HG02763 (cell line): ENCODE data around the gene ADAMTSL1.

ENCODE experiments used
- ATAC-seq: cut with Tn5 transposase; IDR thresholded peaks from one replicate; pipeline ENCODE4 v1.9.1; 2021; ENCODE audit warnings: mild to moderate bottlenecking, moderate library complexity; ENCODE audit not compliant: unreplicated experiment

ADAMTSL1 gene

GRCh38 chr9:18473652-18474279 lies at the start of gene ADAMTSL1:
Gene ADAMTSL1 (plus strand): TSS chr9:18474153. CDS start chr9:18474233, 80 bp downstream.
- ATAC-seq: no peak

DNA sequence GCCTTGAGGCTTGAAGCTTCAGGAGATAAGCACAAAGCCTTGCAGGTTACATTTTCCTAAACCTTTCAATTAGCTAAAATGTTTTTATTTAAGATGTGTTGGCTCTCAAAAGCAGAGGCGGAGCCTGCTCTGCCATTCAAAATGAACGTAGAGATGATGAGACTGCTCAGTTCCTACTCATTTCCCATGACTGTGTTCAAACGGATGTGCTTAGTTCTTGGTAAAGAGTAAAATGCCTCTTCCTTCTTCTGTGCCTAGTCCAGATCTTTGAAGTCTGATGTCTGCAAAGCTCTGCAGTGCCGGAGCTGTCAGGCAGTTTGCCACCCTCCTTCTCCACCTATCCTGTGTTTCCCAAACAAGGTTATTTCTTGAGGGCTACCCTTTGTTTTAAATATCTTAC lies 46.3 kb upstream of the ADAMTSL1 start:
- ATAC-seq: no peak

DNA sequence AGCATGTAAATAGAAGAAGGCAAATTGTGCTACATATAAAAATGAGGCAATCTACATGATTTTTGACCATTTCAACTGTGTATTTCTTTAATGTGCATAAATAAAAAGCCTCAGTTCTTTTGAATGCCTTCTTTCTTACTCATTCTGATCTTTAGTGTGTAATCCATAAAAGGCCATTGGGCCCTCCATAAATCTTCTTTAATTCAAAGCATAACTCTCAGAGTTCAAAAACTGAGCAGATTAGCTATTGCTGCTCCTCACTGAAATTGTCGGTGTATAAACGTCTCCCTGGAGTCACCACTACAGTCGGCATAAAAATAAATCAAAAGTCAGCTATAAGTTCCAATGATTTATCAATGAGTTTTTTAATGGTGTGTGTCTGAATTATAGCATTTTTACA lies 45.3 kb upstream of the ADAMTSL1 start:
- ATAC-seq: no peak

- no peak for ATAC-seq
These were observed 44.9 kb upstream of the ADAMTSL1 start for GRCh38 chr9:18429070-18429469.

DNA sequence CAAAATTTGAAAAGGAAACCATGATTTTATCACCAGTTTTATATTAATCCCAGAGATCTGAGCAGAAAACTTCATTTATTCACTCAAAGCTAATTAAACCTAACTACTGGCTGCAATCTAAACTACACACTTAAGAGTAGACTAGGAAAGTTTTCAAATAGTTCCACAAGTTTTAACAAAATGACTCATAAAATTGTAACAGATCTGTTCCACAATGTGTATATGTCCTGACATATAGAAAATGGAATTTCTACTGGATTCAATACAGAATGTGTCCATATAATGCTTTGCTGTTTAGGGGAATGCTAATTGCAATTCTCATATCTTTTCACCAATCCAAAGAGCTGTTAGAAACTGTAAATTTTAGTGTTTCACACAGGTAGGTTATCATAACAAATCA lies 40.3 kb upstream of the ADAMTSL1 start:
- ATAC-seq: no peak

DNA sequence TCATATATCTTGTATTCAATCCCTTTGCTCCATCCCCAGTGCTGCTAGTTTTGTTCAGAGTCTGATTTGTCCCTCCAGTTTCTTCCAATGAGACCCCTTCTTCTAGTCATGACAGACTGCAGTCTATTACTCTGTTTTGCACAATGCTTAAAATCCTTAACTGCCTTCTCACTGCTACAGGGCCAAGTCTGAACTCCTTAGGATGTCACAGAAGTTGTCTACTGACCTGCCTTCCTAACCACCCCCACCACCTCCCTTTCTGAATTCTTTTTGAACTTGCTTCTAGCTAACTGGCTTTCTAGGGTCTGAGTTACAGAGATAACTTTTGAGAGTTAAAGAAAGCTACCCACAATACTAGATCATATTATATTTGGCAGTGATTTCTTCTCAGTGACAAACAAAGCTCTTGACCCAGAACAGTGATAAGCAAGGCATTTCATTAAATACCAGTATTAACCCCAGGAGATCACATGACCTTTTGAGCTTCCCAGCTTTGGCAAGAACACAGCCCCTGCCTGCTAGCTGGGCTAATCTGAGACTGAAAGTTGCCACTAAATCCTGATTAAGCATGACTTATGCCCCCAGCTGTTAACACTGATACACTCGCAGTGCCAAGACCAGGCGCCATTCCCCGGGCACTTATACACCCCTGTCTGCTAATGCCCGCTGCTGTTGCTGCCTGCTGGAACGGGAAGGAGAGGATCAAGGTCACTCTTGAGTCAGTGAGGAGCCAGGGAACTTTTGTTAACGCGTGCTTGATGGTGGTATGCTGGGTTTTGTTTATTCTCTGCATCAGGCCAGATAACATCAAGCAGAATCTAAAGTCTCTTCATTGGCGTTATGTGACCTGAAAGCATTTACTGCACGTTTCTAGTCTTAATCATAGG lies 36.4 kb upstream of the ADAMTSL1 start:
- ATAC-seq: no peak

DNA sequence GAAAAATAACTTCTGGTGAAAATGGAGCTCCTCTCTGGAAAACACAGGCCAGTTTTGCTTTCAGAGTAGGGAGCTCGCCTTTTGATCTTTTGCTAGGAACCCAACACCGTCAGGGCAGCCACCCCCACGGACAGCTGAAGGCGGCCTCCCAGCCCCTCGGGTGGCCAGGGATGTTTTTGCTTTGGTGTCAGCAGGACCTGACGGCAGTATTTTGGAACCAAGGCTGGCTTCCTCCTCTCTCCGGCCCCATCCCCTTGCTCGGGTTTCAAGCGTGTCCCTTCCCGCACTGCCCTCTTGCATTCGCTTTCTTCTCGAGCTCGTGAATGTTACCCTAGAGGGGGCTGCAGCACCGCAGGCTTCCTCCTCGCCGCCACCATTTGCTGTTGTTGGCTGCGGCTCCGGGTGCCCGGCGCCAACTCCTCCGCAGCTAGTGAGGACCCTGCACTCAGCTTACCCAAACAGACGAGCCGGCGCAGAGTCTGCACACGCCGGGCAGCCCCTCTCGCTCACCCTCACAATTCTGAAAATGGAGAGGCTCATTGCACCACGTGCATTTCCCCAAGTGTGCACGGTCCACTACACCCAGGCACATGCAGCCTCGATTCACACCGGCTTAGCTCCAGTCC lies 35.5 kb upstream of the ADAMTSL1 start:
- no peak for ATAC-seq

GRCh38 chr9:18438951-18439350 lies 35.0 kb upstream of the ADAMTSL1 start:
- ATAC-seq: no peak

DNA sequence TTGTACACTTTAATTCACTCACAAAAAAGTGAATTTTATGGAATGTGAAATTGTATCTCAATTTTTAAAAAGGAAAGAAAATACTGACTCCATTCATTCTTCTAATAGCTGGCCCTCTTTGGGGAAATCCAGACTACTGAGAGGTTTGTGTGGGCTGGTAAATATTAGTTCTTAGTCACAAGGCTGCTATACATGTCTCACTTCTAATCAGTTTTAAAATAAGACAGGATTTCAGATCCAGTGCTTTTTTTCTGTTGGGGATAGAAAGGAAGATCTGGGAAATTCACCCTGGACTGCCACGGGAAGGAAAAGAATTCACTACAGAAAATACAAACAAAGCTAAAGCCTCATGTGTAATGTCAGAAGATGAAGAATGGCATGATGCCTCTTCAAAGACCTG lies 32.7 kb upstream of the ADAMTSL1 start:
- no peak for ATAC-seq

- ATAC-seq: peak; percentile 89
These were observed 31.1 kb upstream of the ADAMTSL1 start for GRCh38 chr9:18442629-18443491.

GRCh38 chr9:18447131-18447530 lies 26.8 kb upstream of the ADAMTSL1 start:
- ATAC-seq: no peak

- ATAC-seq: no peak
These were observed 26.4 kb upstream of the ADAMTSL1 start for GRCh38 chr9:18447541-18447940.

DNA sequence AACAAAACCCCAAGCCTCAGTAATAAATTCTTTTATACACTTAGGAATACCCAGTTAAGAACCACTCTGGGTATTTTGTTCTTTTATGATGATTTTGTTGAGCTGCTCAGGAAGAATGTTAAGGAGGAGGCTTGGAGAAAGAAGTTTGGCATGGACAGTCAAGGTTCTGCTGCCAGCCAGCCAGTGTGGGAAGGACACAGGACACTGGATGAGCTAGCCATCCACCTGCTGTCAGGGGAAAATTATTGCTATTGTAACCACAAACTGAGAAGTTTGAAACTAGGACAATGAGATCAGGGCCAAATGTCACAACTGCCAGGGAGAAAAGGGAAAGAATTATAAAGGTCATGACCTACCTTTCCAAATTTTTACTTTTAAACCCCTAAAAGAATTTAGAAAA lies 25.9 kb upstream of the ADAMTSL1 start:
- no peak for ATAC-seq

- no peak for ATAC-seq
These were observed 22.5 kb upstream of the ADAMTSL1 start for GRCh38 chr9:18451406-18451805.

DNA sequence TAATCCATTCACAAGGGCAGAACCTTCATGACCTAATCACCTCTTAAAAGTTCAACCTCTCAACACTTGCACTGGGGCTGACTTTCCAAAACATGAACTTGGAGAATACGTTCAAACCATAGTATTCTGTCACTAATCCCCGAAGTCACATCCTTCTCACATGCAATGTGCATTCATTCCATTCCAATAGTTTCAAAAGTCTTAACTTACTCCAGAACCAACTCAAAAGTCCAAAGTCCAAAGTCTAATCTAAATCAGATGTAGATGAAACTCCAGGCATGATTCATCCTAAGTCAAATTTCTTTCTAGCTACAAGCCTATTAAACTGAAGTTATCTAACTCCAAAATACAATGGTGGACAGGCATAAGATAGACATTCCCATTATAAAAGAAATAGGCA lies 21.7 kb upstream of the ADAMTSL1 start:
- ATAC-seq: no peak

GRCh38 chr9:18456624-18457237 lies 17.2 kb upstream of the ADAMTSL1 start:
- ATAC-seq: no peak

DNA sequence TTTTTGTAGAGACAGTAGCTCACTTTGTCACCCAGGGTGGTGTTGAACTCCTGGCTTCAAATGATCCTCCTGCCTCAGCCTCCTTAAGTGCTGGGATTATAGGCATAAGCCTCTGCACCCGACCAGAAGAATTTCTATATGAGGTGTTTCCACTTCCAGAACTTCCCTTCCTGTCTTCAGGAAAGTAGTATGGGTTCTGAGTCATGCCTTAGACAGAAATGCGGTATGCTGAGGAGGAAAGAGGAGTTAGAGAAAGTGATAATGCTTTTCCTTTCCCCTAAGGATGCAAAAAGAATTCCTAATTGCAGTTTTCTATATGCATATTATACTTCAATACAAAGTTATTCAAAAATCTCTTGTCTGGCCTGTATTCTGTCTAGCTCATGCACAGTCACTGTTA lies 16.4 kb upstream of the ADAMTSL1 start:
- no peak for ATAC-seq

- no peak for ATAC-seq
These were observed 13.9 kb upstream of the ADAMTSL1 start for GRCh38 chr9:18459962-18460584.

- ATAC-seq: no peak
These were observed 12.5 kb upstream of the ADAMTSL1 start for GRCh38 chr9:18461496-18461895.

DNA sequence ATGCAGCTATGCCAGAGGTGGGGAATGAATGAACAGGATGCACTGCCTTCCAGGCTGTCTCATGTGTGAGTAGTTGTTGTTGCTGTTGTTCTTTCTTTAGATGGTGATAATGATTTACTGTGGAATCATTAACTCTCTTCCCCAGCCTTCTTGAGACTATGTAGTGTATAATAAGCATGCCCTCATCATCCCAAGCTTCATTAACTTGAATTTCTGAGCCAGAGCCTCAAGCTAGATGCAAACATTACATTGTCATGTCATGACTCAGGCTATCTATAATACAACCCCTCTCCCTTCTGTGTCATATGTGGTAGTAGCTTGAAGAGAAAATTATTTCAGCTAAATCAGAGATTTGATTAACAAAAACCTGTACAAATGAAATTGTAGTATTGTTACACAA lies 10.0 kb upstream of the ADAMTSL1 start:
- ATAC-seq: no peak
